ENCODE data around the gene ZNRF3.

- TF ChIP-seq CTCF (IDR thresholded peaks at IDR 0.05) (no peak), EP300 (IDR thresholded peaks at IDR 0.05) (no peak), POLR2A (IDR thresholded peaks at IDR 0.05) (no peak)
Measured at GRCh38 chr22:28917747-28918549, 34.6 kb downstream of the ZNRF3 start.
